Upper lobe of left lung (tissue), 6 donors: ENCODE results near the gene RAB11FIP3. TPM values are rescaled to one million over a fixed set of nuclear protein-coding genes. Genes with fewer than 3 reads are reported as not detected.

Source experiments
- ATAC-seq, 2 donors: fragments of 200-7000 bp; cut with Tn5 transposase; one replicate each; pipeline ENCODE4 v1.9.1; 2022; ENCODE audit warnings: mild to moderate bottlenecking in 2 of 2, moderate library complexity in 2 of 2; ENCODE audit not compliant: low FRiP score in 2 of 2
- DNase-seq, 2 donors: peaks; one replicate each; pipeline ENCODE4 v3.0.0-alpha.2; 2019 to 2020
- H3K27ac ChIP-seq, 4 donors: fragments of 200-600 bp; sonication (generic); one replicate each; pipeline ENCODE4 v1.5.1; 2016 to 2019
- H3K27me3 ChIP-seq, 4 donors: fragments of 200-600 bp; sonication (generic); one replicate each; pipeline ENCODE4 v1.5.1; 2017 to 2019
- H3K36me3 ChIP-seq, 4 donors: fragments of 200-600 bp; sonication (generic); one replicate each; pipeline ENCODE4 v1.5.1; 2016 to 2019
- H3K4me1 ChIP-seq, 4 donors: fragments of 200-600 bp; sonication (generic); one replicate each; pipeline ENCODE4 v1.5.1; 2018 to 2019
- H3K4me3 ChIP-seq, 4 donors: fragments of 200-600 bp; sonication (generic); one replicate each; pipeline ENCODE4 v1.5.1; 2017 to 2019; ENCODE audit warnings: mild to moderate bottlenecking in 2 of 4, moderate library complexity in 1 of 4
- H3K9me3 ChIP-seq, 4 donors: fragments of 200-600 bp; sonication (generic); one replicate each; pipeline ENCODE4 v1.5.1; 2018 to 2019
- EP300 ChIP-seq, 4 donors: sonication (generic); formaldehyde crosslinking; IDR thresholded peaks; one replicate each; pipeline ENCODE4 v1.5.1; 2017; ENCODE audit warnings: antibody characterized with exemption in 4 of 4, control low read depth in 2 of 4
- POLR2A ChIP-seq, 4 donors: fragments of 450-650 bp; IDR thresholded peaks; one replicate each; pipeline ENCODE4 v1.5.1; 2016 to 2017; ENCODE audit warnings: antibody characterized with exemption in 4 of 4, mild to moderate bottlenecking in 2 of 4
- POLR2AphosphoS5 ChIP-seq, 2 donors: sonication (generic); formaldehyde crosslinking; IDR thresholded peaks; one replicate each; pipeline ENCODE4 v1.5.1; 2017; ENCODE audit warnings: antibody characterized with exemption in 2 of 2
- WGBS, 2 donors: methylation state at CpG; one replicate each; pipeline ENCODE4 v1.1.5; 2017 to 2018; 5-methylcytosine and 5-hydroxymethylcytosine counted together
- total RNA-seq, 6 donors: library from RNA; depleted of rRNA in 4 of 6; stranded (reverse); fragments of >200 nt in 4 of 6; gene quantifications; one replicate each; pipeline versions ENCODE4 v1.1.0 to v1.2.1, GENCODE V29; 2016 to 2021
- TF ChIP-seq, protein P1 (sequence below), 6 experiments: fragments of 450-650 bp in 4 of 6; fragments of 200-600 bp in 2 of 6; sonication (generic) in 2 of 6; IDR thresholded peaks; one replicate each; pipeline ENCODE4 v1.5.1; 2016 to 2019; ENCODE audit warnings: antibody characterized with exemption in 6 of 6
- donor health status: DM: no; HTN: no; CAD: no; lungs with moderate emphysema.
- donor health status: DM: no; HTN: yes; CAD: no; lungs with severe emphysema.

The RAB11FIP3 gene
- total RNA-seq, 6 donors from 2014 or later, result 38.9 to 95.3 (median 43.8) TPM

- ATAC-seq, result no peak
- no peak for TF ChIP-seq POLR2A (IDR thresholded peaks at IDR 0.05)
- TF ChIP-seq, protein P1, sequence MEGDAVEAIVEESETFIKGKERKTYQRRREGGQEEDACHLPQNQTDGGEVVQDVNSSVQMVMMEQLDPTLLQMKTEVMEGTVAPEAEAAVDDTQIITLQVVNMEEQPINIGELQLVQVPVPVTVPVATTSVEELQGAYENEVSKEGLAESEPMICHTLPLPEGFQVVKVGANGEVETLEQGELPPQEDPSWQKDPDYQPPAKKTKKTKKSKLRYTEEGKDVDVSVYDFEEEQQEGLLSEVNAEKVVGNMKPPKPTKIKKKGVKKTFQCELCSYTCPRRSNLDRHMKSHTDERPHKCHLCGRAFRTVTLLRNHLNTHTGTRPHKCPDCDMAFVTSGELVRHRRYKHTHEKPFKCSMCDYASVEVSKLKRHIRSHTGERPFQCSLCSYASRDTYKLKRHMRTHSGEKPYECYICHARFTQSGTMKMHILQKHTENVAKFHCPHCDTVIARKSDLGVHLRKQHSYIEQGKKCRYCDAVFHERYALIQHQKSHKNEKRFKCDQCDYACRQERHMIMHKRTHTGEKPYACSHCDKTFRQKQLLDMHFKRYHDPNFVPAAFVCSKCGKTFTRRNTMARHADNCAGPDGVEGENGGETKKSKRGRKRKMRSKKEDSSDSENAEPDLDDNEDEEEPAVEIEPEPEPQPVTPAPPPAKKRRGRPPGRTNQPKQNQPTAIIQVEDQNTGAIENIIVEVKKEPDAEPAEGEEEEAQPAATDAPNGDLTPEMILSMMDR (IDR thresholded peaks at IDR 0.05), result no peak
- TF ChIP-seq EP300 (IDR thresholded peaks at IDR 0.05), result no peak
- no peak for TF ChIP-seq POLR2AphosphoS5 (IDR thresholded peaks at IDR 0.05)
- 69 to 85% methylated on average over 6 to 14 of the region's 14 CpGs for WGBS, 2 donors
- Histone ChIP-seq H3K36me3 (peaks cover 0 to 41% (median 37%) of the 10 kb centered on the region in 4 donors), H3K9me3 (no peaks in the 10 kb centered on the region), H3K4me1 (peaks cover 28 to 42% (median 36%) of the 10 kb centered on the region in 4 donors), H3K27me3 (no peaks in the 10 kb centered on the region), H3K27ac (peak overlapping the region in 1 of 4 donors; percentile 95), H3K4me3 (no peak overlapping the region)
- peak in 1 of 2 donors; percentile 57 for DNase-seq
Measured at GRCh38 chr16:378821-379182, 46.6 kb upstream of the RAB11FIP3 start.

DNA sequence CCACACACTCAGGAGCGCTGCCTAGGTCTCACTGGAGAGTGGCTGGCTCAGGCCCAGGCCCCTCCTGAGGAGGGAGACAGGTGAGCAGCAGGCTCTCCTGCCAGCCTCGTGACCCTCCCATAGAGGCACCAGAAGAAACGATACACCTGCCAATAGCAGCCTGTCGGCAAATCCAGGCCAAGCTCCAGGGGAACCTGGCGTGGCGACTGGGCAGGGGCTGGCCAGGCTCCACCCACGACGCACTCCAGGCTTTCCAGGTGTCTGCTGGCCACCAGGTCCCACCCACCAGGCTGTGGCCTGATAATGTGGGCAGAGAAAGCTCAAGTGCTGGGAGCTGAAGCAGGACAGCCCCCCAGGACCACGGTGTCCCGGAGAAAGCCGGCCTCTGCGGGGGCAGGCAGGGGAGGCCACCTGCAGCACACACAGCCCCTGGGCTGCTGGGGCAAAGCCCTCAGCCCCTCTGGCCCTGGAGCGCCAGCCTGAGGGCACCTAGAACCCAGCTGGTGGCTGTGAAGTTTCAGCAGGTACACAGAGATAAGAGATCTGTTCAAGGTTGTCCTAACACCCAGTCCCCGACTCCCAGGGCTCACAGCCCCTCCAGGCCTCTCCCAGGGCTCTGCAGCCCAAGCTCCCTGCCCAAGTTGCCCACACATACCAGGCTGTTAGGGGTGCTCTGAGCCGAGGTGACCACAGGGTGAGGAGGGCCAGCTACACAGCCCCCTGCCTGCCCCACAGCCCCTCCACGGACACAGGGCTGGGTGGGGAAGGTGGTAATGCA, 46.1 kb upstream of the RAB11FIP3 start:
- DNase-seq (peak; percentile 86 to 95), ATAC-seq (peak; percentile 4 to 86)
- TF ChIP-seq POLR2A (IDR thresholded peaks at IDR 0.05), result peak in 2 of 4 donors; percentile 18 to 27
- TF ChIP-seq POLR2AphosphoS5 (IDR thresholded peaks at IDR 0.05), result peak in 1 of 2 donors; percentile 28
- TF ChIP-seq, protein P1 (IDR thresholded peaks at IDR 0.05), result no peak
- no peak for TF ChIP-seq EP300 (IDR thresholded peaks at IDR 0.05)
- Histone ChIP-seq H3K27ac (peak overlapping the region; percentile 35 to 95 (median 66)), H3K4me1 (peaks cover 28 to 46% (median 42%) of the 10 kb centered on the region in 4 donors), H3K27me3 (no peaks in the 10 kb centered on the region), H3K4me3 (peak overlapping the region in 1 of 4 donors; percentile 8), H3K36me3 (peaks cover 0 to 35% (median 31%) of the 10 kb centered on the region in 4 donors), H3K9me3 (no peaks in the 10 kb centered on the region)
- 53 to 80% methylated on average over 2 to 8 of the region's 16 CpGs for WGBS, 2 donors

- 73 to 95% methylated on average over 23 of the region's 27 CpGs for WGBS, 2 donors
- Histone ChIP-seq H3K36me3 (peaks cover 0 to 27% (median 23%) of the 10 kb centered on the region in 4 donors), H3K9me3 (no peaks in the 10 kb centered on the region), H3K27me3 (no peaks in the 10 kb centered on the region), H3K27ac (peak overlapping the region; percentile 35 to 95 (median 85)), H3K4me1 (peaks cover 28 to 48% (median 43%) of the 10 kb centered on the region in 4 donors), H3K4me3 (peak overlapping the region in 3 of 4 donors; percentile 98 to 100 (median 98))
- peak in 1 of 2 donors; percentile 45 for DNase-seq
- no peak for ATAC-seq
- TF ChIP-seq, protein P1 (IDR thresholded peaks at IDR 0.05), result no peak
- no peak for TF ChIP-seq EP300 (IDR thresholded peaks at IDR 0.05)
- TF ChIP-seq POLR2A (IDR thresholded peaks at IDR 0.05), result no peak
Measured at GRCh38 chr16:379961-380761, 45.3 kb upstream of the RAB11FIP3 start.

DNA sequence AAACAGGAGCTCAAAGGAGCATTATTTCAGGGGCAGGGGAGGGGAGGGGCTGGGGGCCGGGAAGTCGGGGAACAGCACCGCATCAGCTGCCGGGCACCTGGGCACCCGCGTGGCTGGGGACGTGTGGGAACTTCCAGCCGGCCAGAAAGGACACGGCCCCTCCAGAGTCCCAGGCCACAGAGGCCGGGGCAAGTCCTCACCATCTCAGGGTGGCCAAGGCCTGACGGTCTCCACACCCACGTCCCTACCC, 44.8 kb upstream of the RAB11FIP3 start:
- Histone ChIP-seq H3K36me3 (peaks cover 0 to 22% (median 20%) of the 10 kb centered on the region in 4 donors), H3K4me1 (peaks cover 28 to 48% (median 43%) of the 10 kb centered on the region in 4 donors), H3K27me3 (no peaks in the 10 kb centered on the region), H3K27ac (peak overlapping the region; percentile 82 to 95 (median 85)), H3K4me3 (peak overlapping the region; percentile 92 to 100 (median 98)), H3K9me3 (no peaks in the 10 kb centered on the region)
- ATAC-seq (peak in 1 of 2 donors; percentile 30), DNase-seq (peak in 1 of 2 donors; percentile 65)
- WGBS, 2 donors, result 0% methylated on average over 2 to 7 of the region's 12 CpGs
- TF ChIP-seq, protein P1 (IDR thresholded peaks at IDR 0.05), result no peak
- no peak for TF ChIP-seq POLR2A (IDR thresholded peaks at IDR 0.05)
- no peak for TF ChIP-seq POLR2AphosphoS5 (IDR thresholded peaks at IDR 0.05)
- TF ChIP-seq EP300 (IDR thresholded peaks at IDR 0.05), result no peak
